PC-9 (cell line): ENCODE results near the gene OSBPL10. TPM values are rescaled to one million over a fixed set of nuclear protein-coding genes. Genes with fewer than 3 reads are reported as not detected.
A peak's percentile ranks its signal among the peaks of the same experiment; 100 is the strongest.

Source experiments
- BruUV-seq: library from RNA; stranded (reverse); fragments of 400-500 nt; replicated peaks from 2 replicates; lab custom pipeline; 2021; lab: Mats Ljungman, UMichigan
- CTCF ChIA-PET: fragments of 300-600 bp; sonication (Branson Sonifier 250); formaldehyde crosslinking; loops from one replicate; lab custom pipeline; 2022; ENCODE audit warnings: antibody characterized with exemption; lab: Charles Lee
- POLR2A ChIA-PET: fragments of 300-600 bp; sonication (Branson Sonifier 250); formaldehyde crosslinking; loops from one replicate; lab custom pipeline; 2022; ENCODE audit warnings: antibody characterized with exemption; ENCODE audit not compliant: unreplicated experiment; lab: Charles Lee
- DNase-seq, 2 experiments: peaks; one replicate each; pipeline versions ENCODE4 v3.0.0 to v3.0.0-alpha.2; 2015 to 2022; ENCODE audit warnings: mixed read lengths in 1 of 2
- H2AFZ ChIP-seq: fragments of 200-600 bp; sonication (generic); 2 replicates; pipeline ENCODE4 v1.8.1; 2017; ENCODE audit warnings: antibody characterized with exemption
- H3F3A ChIP-seq: fragments of 200-600 bp; sonication (generic); 2 replicates; pipeline ENCODE4 v1.8.1; 2017; ENCODE audit warnings: antibody characterized with exemption, mild to moderate bottlenecking, low read depth; ENCODE audit not compliant: insufficient read depth
- H3K27ac ChIP-seq: fragments of 200-600 bp; sonication (generic); 2 replicates; pipeline ENCODE4 v1.6.1; 2016; ENCODE audit warnings: mixed run types
- H3K27me3 ChIP-seq: fragments of 200-600 bp; sonication (generic); 2 replicates; pipeline ENCODE4 v1.6.1; 2016; ENCODE audit warnings: low read depth, mixed run types; ENCODE audit not compliant: insufficient read depth
- H3K36me3 ChIP-seq: fragments of 200-600 bp; sonication (generic); 2 replicates; pipeline ENCODE4 v1.6.1; 2016; ENCODE audit warnings: low read depth, mixed run types
- H3K4me1 ChIP-seq: fragments of 200-600 bp; sonication (generic); replicated peaks from 2 replicates; pipeline ENCODE4 v1.6.1; 2016; ENCODE audit warnings: mixed run types; ENCODE audit not compliant: insufficient read depth
- H3K4me2 ChIP-seq: fragments of 200-600 bp; sonication (generic); 2 replicates; pipeline ENCODE4 v1.6.1; 2017; ENCODE audit warnings: mixed run types
- H3K4me3 ChIP-seq: fragments of 200-600 bp; sonication (generic); 2 replicates; pipeline ENCODE4 v1.6.1; 2016; ENCODE audit warnings: mixed run types
- H3K79me2 ChIP-seq: fragments of 200-600 bp; sonication (generic); 2 replicates; pipeline ENCODE4 v1.6.1; 2017; ENCODE audit warnings: low read depth, mixed run types
- H3K9me2 ChIP-seq: fragments of 200-600 bp; sonication (generic); 2 replicates; pipeline ENCODE4 v1.8.1; 2017; ENCODE audit warnings: mild to moderate bottlenecking; ENCODE audit not compliant: insufficient read depth
- H3K9me3 ChIP-seq: fragments of 200-600 bp; sonication (generic); 2 replicates; pipeline ENCODE4 v1.8.1; 2016; ENCODE audit warnings: low read depth; ENCODE audit not compliant: insufficient read depth
- H4K20me1 ChIP-seq: fragments of 200-600 bp; sonication (generic); 2 replicates; pipeline ENCODE4 v1.8.1; 2017; ENCODE audit not compliant: insufficient read depth
- EZH2 ChIP-seq: fragments of 200-600 bp; sonication (generic); IDR thresholded peaks from 2 replicates; pipeline ENCODE4 v1.8.0; 2017; ENCODE audit warnings: antibody characterized with exemption, low read depth
- intact Hi-C: fragments of 100-400 bp; cut with micrococcal nuclease; formaldehyde crosslinking; loops from one replicate; pipeline ENCODE4 v1.10.0; 2022; ENCODE audit not compliant: unreplicated experiment
- total RNA-seq: library from RNA; stranded (reverse); gene quantifications from 2 replicates; pipeline ENCODE4 v1.2.3, GENCODE V29; 2021
- TF ChIP-seq, protein P1 (sequence below): fragments of 200-600 bp; sonication (generic); conservative IDR thresholded peaks from 2 replicates; pipeline ENCODE4 v1.6.1; 2017; ENCODE audit warnings: mixed run types, antibody characterized with exemption, mild to moderate bottlenecking, moderate library complexity

OSBPL10 gene
- total RNA-seq, 1 experiment from 2014 or later: 42.0 TPM

DNA sequence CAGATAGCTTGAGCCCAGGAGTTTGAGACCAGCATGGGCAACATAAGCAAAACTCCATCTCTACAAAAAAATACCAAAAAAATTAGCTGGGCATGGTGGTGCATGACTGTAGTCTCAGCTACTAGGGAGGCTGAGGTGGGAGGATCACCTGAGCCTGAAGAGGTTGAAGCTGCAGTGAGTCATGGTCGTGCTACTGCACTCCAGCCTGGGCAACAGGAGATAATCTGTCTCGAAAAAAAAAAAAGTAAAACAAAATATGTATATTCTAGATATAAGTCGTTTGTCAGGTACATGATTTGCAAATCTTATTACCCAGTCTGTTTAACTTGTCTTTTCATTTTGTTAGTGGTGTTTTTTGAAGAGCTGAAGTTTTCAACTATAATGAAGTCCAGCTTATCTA, 40.7 kb upstream of the OSBPL10 start:
- Histone ChIP-seq H3K36me3 (no peaks in the 10 kb centered on the region), H3K9me3 (no peaks in the 10 kb centered on the region), H4K20me1 (no peaks in the 10 kb centered on the region), H2AFZ (no peak overlapping the region), H3K9me2 (no peaks in the 10 kb centered on the region), H3K79me2 (no peaks in the 10 kb centered on the region), H3K4me3 (no peak overlapping the region), H3K4me2 (no peak overlapping the region), H3K4me1 (no peaks in the 10 kb centered on the region), H3K27ac (no peak overlapping the region), H3F3A (no peaks in the 10 kb centered on the region), H3K27me3 (no peaks in the 10 kb centered on the region)
- DNase-seq: no peak
- BruUV-seq: no TSS peak
- intact Hi-C loops: loop anchor here (2.0 kb wide), 1 partner anchor 123 kb away; no protein-coding TSS in a partner anchor
- POLR2A ChIA-PET: no interaction called here
- CTCF ChIA-PET: interaction anchor here (0.9 kb wide), 1 partner anchor 15 kb away, joined by 4 read pairs; no protein-coding TSS in a partner anchor
- TF ChIP-seq, protein P1, sequence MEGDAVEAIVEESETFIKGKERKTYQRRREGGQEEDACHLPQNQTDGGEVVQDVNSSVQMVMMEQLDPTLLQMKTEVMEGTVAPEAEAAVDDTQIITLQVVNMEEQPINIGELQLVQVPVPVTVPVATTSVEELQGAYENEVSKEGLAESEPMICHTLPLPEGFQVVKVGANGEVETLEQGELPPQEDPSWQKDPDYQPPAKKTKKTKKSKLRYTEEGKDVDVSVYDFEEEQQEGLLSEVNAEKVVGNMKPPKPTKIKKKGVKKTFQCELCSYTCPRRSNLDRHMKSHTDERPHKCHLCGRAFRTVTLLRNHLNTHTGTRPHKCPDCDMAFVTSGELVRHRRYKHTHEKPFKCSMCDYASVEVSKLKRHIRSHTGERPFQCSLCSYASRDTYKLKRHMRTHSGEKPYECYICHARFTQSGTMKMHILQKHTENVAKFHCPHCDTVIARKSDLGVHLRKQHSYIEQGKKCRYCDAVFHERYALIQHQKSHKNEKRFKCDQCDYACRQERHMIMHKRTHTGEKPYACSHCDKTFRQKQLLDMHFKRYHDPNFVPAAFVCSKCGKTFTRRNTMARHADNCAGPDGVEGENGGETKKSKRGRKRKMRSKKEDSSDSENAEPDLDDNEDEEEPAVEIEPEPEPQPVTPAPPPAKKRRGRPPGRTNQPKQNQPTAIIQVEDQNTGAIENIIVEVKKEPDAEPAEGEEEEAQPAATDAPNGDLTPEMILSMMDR: no peak
- TF ChIP-seq EZH2: no peak

DNA sequence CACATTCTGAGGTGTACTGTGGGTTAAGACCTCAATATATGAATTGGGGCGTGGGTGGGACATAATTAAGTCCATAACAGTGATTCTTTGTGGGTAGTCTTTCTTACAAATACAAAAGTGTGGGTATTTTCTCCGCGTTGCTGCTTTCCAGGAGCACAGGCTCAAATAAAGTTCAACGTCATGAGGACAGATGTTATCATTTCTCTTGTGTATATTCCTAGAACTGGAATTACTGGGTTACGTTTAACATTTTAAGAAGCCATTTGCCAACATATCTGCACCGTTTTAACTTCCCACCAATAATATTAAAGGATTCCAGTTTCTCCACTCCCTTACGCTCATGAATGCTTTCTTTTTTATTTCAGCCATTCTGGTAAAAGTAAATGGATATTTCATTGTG, 40.1 kb upstream of the OSBPL10 start:
- BruUV-seq: no TSS peak
- intact Hi-C loops: no loop called here
- Histone ChIP-seq H2AFZ (no peak overlapping the region), H4K20me1 (no peaks in the 10 kb centered on the region), H3K27me3 (no peaks in the 10 kb centered on the region), H3K4me2 (no peak overlapping the region), H3K36me3 (no peaks in the 10 kb centered on the region), H3K4me1 (no peaks in the 10 kb centered on the region), H3K27ac (no peak overlapping the region), H3K4me3 (no peak overlapping the region), H3F3A (no peaks in the 10 kb centered on the region), H3K9me2 (no peaks in the 10 kb centered on the region), H3K9me3 (no peaks in the 10 kb centered on the region), H3K79me2 (no peaks in the 10 kb centered on the region)
- no peak for DNase-seq
- TF ChIP-seq, protein P1: no peak
- TF ChIP-seq EZH2: no peak
- ChIA-PET CTCF (no interaction called here), POLR2A (no interaction called here)

GRCh38 chr3:32018757-32019564, 37.9 kb upstream of the OSBPL10 start:
- Histone ChIP-seq H3K4me2 (no peak overlapping the region), H3K27ac (no peak overlapping the region)
- intact Hi-C loops: loop anchor here (2.0 kb wide), 1 partner anchor 318 kb away; no protein-coding TSS in a partner anchor

More at GRCh38 chr3:32018757-32019564, 37.9 kb upstream of the OSBPL10 start:
- Histone ChIP-seq H3K4me3 (no peak overlapping the region), H3K36me3 (no peaks in the 10 kb centered on the region), H3K9me2 (no peaks in the 10 kb centered on the region), H3K79me2 (no peaks in the 10 kb centered on the region), H3K9me3 (no peaks in the 10 kb centered on the region), H3K27me3 (no peaks in the 10 kb centered on the region), H2AFZ (no peak overlapping the region), H3F3A (no peaks in the 10 kb centered on the region), H4K20me1 (no peaks in the 10 kb centered on the region), H3K4me1 (no peaks in the 10 kb centered on the region)
- ChIA-PET CTCF (interaction anchor here (0.5 to 2.4 kb wide), 3 partner anchors 125 to 135 kb away, joined by 3 to 18 read pairs (median 4); no protein-coding TSS in a partner anchor), POLR2A (interaction anchor here (0.6 kb wide), 1 partner anchor 38 kb away, joined by 5 read pairs; the partner anchor contains the start of gene OSBPL10)
- TF ChIP-seq, protein P1: peak; percentile 75
- TF ChIP-seq EZH2: no peak
- no TSS peak for BruUV-seq
- DNase-seq: peak in 1 of 2 experiments; percentile 39
